HFFc6 (cell line): ENCODE data around the gene PDPK1. TPM values are rescaled to one million over a fixed set of nuclear protein-coding genes. Genes with fewer than 3 reads are reported as not detected.

Source experiments
- DNase-seq: peaks from one replicate; pipeline ENCODE4 v3.0.0-alpha.2; 2018
- H3K27ac Mint-ChIP-seq: 2 replicates; pipeline ENCODE4 v1.8.0; 2020; ENCODE audit warnings: mild to moderate bottlenecking, mixed read lengths
- H3K27me3 Mint-ChIP-seq: 2 replicates; pipeline ENCODE4 v1.8.0; 2021; ENCODE audit warnings: mild to moderate bottlenecking, moderate library complexity, mixed read lengths; ENCODE audit not compliant: insufficient read depth
- H3K36me3 Mint-ChIP-seq: 2 replicates; pipeline ENCODE4 v1.8.0; 2021; ENCODE audit warnings: low read depth, mixed read lengths
- H3K4me1 Mint-ChIP-seq: 2 replicates; pipeline ENCODE4 v1.8.0; 2020; ENCODE audit warnings: low read depth, mixed read lengths
- H3K4me3 Mint-ChIP-seq: 2 replicates; pipeline ENCODE4 v1.8.0; 2020; ENCODE audit warnings: mild to moderate bottlenecking, moderate library complexity, mixed read lengths
- H3K9me3 Mint-ChIP-seq: 2 replicates; pipeline ENCODE4 v1.8.0; 2020; ENCODE audit warnings: mild to moderate bottlenecking, mixed read lengths
- total RNA-seq, 6 experiments: library from RNA; stranded (reverse); fragmentation: NEBNext Ultra II Directional; extraction: Animal tissue kit (Norgen Biotek cat#: 25700); gene quantifications; 2 replicates in 1 of 6; 3 replicates in 5 of 6; pipeline ENCODE4 v1.2.3, GENCODE V29; 2021
- TF ChIP-seq, protein P1 (sequence below): fragments of 200-600 bp; sonication (generic); IDR thresholded peaks from 2 replicates; pipeline ENCODE4 v1.5.0; 2021; ENCODE audit warnings: antibody characterized with exemption, mild to moderate bottlenecking

The PDPK1 gene
- total RNA-seq, 6 experiments from 2014 or later: 34.2 to 43.8 (median 37.0) TPM

DNA sequence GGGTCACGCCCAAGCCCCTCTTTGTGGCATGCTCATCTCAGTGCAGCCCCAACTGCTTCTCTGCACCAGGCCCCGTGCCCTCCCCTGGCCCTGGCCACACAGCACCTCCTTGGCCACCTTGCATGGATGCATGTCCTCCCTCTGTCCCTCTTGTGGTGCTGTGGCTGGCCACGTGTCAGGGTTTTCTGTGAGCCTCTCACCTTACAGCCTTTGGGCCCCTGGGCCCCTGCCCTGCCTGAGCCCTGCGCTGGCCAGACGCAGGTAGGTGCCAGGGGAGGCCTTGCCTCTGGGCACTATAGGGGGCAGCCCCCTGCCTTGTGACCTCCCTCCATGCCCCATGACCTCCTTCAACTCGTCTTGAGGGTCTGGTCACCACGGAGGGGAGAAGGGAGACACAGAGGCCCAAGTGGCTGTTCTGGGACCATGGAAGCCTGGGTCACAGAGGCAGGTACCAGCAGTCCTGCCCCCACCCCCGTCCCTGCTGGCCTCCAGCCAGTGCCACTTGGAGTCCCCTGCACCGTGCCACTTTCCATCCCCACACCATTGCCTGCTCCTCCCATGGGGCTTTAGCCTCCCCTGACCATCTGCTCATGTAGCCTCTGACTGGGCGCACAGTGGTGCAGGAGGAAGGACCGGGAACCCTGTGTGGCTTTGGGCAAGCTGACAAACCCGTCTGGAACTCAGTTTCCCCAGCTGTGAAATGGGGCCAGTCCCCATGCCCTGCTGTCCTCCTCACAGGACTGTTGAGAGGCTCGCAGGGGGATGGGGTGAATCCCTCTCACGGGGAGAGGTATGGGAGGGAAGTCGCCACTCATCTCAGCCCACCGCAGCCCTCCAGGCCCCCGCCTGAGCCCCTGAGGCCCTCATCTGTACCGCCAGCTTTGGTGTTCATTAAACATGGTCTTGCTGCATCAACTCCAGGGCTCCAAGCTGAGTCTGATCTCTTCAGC lies 35.6 kb upstream of the PDPK1 start:
- DNase-seq: no peak
- Mint-ChIP-seq H3K27ac (no peak overlapping the region), H3K4me1 (peaks cover 5% of the 10 kb centered on the region; the same call in 1 of the 2 replicates), H3K36me3 (no peaks in the 10 kb centered on the region; the same call in 1 of the 2 replicates), H3K4me3 (no peak overlapping the region), H3K9me3 (no peaks in the 10 kb centered on the region), H3K27me3 (no peaks in the 10 kb centered on the region)
- TF ChIP-seq, protein P1, sequence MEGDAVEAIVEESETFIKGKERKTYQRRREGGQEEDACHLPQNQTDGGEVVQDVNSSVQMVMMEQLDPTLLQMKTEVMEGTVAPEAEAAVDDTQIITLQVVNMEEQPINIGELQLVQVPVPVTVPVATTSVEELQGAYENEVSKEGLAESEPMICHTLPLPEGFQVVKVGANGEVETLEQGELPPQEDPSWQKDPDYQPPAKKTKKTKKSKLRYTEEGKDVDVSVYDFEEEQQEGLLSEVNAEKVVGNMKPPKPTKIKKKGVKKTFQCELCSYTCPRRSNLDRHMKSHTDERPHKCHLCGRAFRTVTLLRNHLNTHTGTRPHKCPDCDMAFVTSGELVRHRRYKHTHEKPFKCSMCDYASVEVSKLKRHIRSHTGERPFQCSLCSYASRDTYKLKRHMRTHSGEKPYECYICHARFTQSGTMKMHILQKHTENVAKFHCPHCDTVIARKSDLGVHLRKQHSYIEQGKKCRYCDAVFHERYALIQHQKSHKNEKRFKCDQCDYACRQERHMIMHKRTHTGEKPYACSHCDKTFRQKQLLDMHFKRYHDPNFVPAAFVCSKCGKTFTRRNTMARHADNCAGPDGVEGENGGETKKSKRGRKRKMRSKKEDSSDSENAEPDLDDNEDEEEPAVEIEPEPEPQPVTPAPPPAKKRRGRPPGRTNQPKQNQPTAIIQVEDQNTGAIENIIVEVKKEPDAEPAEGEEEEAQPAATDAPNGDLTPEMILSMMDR: no peak

DNA sequence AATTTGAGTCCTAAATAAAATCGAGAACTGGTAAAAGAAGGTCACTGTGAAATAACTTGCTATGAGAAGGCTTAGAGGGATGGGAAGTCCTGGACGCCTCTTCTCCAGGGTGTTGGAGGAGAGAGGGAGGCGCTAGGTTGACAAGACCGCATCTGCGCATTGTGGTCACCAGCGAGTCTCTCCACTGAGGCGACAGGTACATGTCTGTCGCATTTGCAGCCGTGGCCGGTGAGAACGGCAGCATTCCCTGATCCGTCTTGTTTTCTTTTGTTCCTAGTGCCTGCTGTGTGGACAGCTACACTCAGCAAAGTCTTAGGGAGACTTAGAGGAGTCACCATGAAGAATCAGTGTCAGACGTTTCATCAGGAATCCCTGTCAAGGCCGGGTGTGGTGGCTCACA lies 32.1 kb upstream of the PDPK1 start:
- Mint-ChIP-seq H3K4me3 (no peak overlapping the region), H3K27ac (no peak overlapping the region)

DNA sequence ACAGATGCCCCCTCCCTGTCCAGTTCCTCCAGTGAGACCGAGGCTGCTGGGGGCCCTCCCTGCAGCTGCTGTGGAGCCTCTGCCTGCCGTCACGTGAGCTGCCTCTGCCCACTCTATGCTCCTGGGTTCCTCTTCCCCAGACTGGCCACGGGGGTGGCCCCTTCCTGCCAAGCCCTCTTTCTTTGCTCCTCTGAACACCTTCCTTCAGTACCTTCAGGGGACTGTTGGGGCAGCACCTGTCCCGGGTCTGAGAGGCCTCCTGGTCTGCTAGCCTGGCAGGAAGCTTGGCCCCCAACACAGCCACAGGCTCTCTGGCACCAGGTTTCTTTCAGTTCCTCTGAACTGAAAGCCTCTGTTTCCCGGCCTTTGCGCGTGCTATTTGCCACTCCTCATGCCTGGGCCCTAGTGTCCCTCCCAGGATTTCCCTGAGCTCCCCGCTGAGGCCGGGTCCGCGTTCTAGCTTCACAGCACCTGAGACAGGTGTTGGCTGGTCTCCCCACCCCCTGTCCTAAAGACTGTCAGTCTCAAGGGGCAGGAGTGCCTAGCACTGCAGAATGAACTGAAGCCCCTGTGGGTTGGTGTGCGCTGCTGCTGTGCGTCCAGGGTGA lies 30.7 kb upstream of the PDPK1 start:
- DNase-seq: no peak
- H3K36me3 Mint-ChIP-seq: no peaks in the 10 kb centered on the region
- no peak overlapping the region for H3K4me3 Mint-ChIP-seq
- peaks cover 18% of the 10 kb centered on the region for H3K4me1 Mint-ChIP-seq
- H3K9me3 Mint-ChIP-seq: no peaks in the 10 kb centered on the region
- TF ChIP-seq, protein P1: no peak
- no peaks in the 10 kb centered on the region for H3K27me3 Mint-ChIP-seq
- H3K27ac Mint-ChIP-seq: no peak overlapping the region

More for the DNA sequence above, 32.1 kb upstream of the PDPK1 start:
- DNase-seq: no peak
- no peaks in the 10 kb centered on the region for H3K36me3 Mint-ChIP-seq
- TF ChIP-seq, protein P1: no peak
- H3K9me3 Mint-ChIP-seq: no peaks in the 10 kb centered on the region
- no peaks in the 10 kb centered on the region for H3K27me3 Mint-ChIP-seq
- peaks cover 5% of the 10 kb centered on the region; the same call in 1 of the 2 replicates for H3K4me1 Mint-ChIP-seq

DNA sequence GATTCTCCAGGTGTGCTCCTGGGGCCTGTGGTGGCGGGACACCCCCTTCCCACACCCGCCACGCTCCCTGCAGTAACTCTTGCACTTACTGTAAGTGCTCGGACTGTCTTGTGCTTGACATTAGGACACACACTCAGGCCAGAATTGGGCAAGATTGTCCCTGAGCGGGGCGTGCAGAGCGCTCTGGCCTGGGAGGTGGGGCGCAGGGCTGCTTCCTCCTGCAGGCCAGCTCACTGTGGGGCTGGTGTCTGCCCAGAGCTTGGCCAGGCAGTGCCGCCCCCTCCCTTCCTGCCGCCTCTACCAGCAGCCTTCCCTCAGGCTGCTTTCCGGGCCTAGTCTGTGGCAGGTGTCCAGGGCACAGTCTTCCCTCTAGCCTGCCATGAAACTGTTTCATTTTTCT lies 30.2 kb upstream of the PDPK1 start:
- Mint-ChIP-seq H3K27ac (no peak overlapping the region), H3K36me3 (no peaks in the 10 kb centered on the region), H3K9me3 (no peaks in the 10 kb centered on the region), H3K27me3 (no peaks in the 10 kb centered on the region), H3K4me3 (no peak overlapping the region), H3K4me1 (peaks cover 21% of the 10 kb centered on the region)
- no peak for DNase-seq
- TF ChIP-seq, protein P1: no peak

DNA sequence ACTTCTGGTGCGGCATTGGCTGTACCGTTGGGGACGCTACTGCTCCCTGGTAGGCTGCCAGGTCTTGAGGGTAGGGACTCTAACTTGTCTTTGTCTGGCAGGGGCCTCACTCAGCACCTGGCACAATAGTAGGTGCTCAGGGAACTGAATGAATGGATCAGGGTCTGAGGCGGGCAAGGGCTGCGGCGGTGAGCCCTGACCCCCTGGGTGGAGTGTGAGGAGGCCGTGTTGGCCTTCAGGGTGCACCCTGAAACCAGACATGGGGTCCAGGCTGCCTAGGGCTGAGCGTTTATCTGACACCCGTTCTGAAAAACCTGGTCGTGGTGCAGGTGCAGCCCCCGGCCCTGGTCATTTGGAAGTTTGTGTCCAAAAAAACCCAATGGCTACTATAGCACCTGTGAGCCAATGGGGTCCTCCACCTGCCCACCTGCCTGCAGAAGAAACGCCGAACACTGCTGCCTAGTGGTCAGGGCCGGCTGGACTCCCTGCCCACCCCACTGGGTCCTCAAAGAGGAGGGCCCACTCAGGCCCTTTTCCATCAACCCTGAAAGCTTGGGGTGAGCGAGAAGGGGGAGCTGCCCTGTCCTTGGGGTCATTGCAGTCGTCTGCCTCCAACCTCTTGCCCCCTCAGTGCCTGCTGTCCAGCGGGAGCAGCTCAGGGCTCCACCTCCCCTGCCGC lies 29.0 kb upstream of the PDPK1 start:
- Mint-ChIP-seq H3K4me3 (no peak overlapping the region), H3K27me3 (no peaks in the 10 kb centered on the region), H3K27ac (no peak overlapping the region), H3K4me1 (peaks cover 22% of the 10 kb centered on the region), H3K9me3 (no peaks in the 10 kb centered on the region), H3K36me3 (no peaks in the 10 kb centered on the region)
- DNase-seq: no peak
- TF ChIP-seq, protein P1: peak; percentile 16; the same call in 1 of the 2 replicates
